Globus pallidus (tissue), 1 donor: ENCODE results near the gene PSAP.
A peak's percentile ranks its signal among the peaks of the same experiment; 100 is the strongest.

Source experiments
- DNase-seq: peaks from one replicate; pipeline ENCODE4 v3.0.0-alpha.2; 2015; ENCODE audit warnings: low spot score

The PSAP gene

GRCh38 chr10:71844695-71845094 is 6.4 kb downstream of the PSAP start:
- DNase-seq: no peak

GRCh38 chr10:71844084-71844483 is 7.0 kb downstream of the PSAP start:
- no peak for DNase-seq

GRCh38 chr10:71842856-71843686 is 8.0 kb downstream of the PSAP start:
- DNase-seq: no peak

GRCh38 chr10:71842422-71842821 is 8.6 kb downstream of the PSAP start:
- DNase-seq: no peak

GRCh38 chr10:71840958-71841335 is 10.1 kb downstream of the PSAP start:
- DNase-seq: peak; percentile 68

GRCh38 chr10:71840177-71840957 is 10.7 kb downstream of the PSAP start:
- DNase-seq: peak; percentile 90

- DNase-seq: no peak
Observed at GRCh38 chr10:71838264-71839211, 12.5 kb downstream of the PSAP start.

GRCh38 chr10:71837098-71837827 is 13.8 kb downstream of the PSAP start:
- peak; percentile 59 for DNase-seq

GRCh38 chr10:71836596-71836974 is 14.5 kb downstream of the PSAP start:
- DNase-seq: peak; percentile 57

- peak; percentile 93 for DNase-seq
Observed at GRCh38 chr10:71835671-71836595, 15.1 kb downstream of the PSAP start.

GRCh38 chr10:71834343-71834674 is 16.7 kb downstream of the PSAP start:
- no peak for DNase-seq

- DNase-seq: no peak
Observed at GRCh38 chr10:71833451-71834342, 17.4 kb downstream of the PSAP start.

- DNase-seq: no peak
Observed at GRCh38 chr10:71832967-71833366, 18.1 kb downstream of the PSAP start.

- no peak for DNase-seq
Observed at GRCh38 chr10:71831646-71832552, 19.2 kb downstream of the PSAP start.

GRCh38 chr10:71830726-71831125 is 20.3 kb downstream of the PSAP start:
- no peak for DNase-seq

- no peak for DNase-seq
Observed at GRCh38 chr10:71829896-71830295, 21.2 kb downstream of the PSAP start.

- no peak for DNase-seq
Observed at GRCh38 chr10:71829171-71829570, 21.9 kb downstream of the PSAP start.

GRCh38 chr10:71828702-71829101 is 22.3 kb downstream of the PSAP start:
- DNase-seq: no peak
